Upper lobe of left lung (tissue), 4 donors: Measurements from ENCODE around the gene SOCS4.

Experiments used
- CTCF ChIP-seq, 6 experiments: fragments of 450-650 bp in 4 of 6; fragments of 200-600 bp in 2 of 6; sonication (generic) in 2 of 6; IDR thresholded peaks; one replicate each; pipeline ENCODE4 v1.5.1; 2016 to 2019; ENCODE audit warnings: antibody characterized with exemption in 6 of 6
- POLR2A ChIP-seq, 4 donors: fragments of 450-650 bp; IDR thresholded peaks; one replicate each; pipeline ENCODE4 v1.5.1; 2016 to 2017; ENCODE audit warnings: antibody characterized with exemption in 4 of 4, mild to moderate bottlenecking in 2 of 4

DNA sequence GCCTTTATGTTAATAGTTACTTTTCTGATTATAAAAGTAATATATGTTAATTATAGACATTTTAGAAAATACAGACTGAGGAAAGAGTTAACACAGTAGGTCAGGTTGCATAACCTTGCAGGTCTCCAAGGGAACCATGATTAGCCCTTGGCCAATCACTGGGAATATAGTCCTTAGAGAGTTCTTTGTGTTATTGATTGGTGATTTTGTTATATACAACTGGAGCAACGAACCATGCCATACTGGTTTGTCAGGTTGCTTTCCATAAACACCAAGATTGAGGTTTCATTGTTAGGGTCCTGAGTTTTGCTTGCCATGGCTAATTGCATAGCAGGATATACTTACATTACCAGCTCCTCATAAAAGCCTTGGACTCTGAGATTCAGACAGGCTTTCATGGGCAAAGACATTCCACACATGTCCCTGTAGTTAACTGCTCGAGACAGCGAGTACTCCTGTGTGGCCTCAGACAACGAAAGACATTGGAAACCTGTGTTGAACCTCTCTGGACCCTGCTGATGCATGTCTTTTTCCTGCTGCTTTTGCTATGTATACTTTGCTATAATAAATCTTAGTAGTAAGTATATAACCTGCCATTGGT, 58.1 kb downstream of the SOCS4 start:
- TF ChIP-seq POLR2A (IDR thresholded peaks at IDR 0.05) (no peak), CTCF (IDR thresholded peaks at IDR 0.05) (no peak)
